Erythroblast (primary cell): ENCODE results near the gene SLAIN2.

Experiments
- GATA1 ChIP-seq: IDR thresholded peaks from 2 replicates; pipeline ENCODE4 v1.6.1; 2011; ENCODE audit warnings: low read depth, mild to moderate bottlenecking, control low read depth, low read length, moderate library complexity
- POLR2A ChIP-seq: IDR thresholded peaks from 2 replicates; pipeline ENCODE4 v1.6.1; 2011; ENCODE audit warnings: mild to moderate bottlenecking, low read length

DNA sequence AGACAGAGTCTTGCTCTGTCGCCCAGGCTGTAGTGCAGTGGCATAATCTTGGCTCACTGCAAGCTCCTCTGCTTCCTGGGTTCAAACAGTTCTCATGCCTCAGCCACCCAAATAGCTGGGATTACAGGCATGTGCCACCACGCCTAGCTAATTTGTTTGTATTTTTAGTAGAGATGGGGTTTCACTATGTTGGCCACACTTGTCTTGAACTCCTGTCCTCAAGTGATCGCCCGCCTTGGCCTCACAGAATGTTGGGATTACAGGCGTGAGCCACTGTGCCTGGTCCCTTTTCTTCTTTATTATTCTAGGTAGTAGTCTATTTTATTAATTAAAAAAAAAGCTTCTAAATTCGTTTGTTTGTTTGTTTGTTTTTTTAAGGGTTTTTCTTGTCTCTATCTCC lies 59.1 kb downstream of the SLAIN2 start:
- TF ChIP-seq POLR2A, result no peak
- no peak for TF ChIP-seq GATA1
